ENCODE measurements around the gene RELB. TPM values are rescaled to one million over a fixed set of nuclear protein-coding genes. Genes with fewer than 3 reads are reported as not detected.
A peak's percentile ranks its signal among the peaks of the same experiment; 100 is the strongest.

RELB gene
- total and polyA plus RNA-seq, 10 of the 15 experiments (the other 5 are each of a cell fraction or from before 2014, with no cell fraction given): 0.66 to 43.8 (median 12.8) TPM

DNA sequence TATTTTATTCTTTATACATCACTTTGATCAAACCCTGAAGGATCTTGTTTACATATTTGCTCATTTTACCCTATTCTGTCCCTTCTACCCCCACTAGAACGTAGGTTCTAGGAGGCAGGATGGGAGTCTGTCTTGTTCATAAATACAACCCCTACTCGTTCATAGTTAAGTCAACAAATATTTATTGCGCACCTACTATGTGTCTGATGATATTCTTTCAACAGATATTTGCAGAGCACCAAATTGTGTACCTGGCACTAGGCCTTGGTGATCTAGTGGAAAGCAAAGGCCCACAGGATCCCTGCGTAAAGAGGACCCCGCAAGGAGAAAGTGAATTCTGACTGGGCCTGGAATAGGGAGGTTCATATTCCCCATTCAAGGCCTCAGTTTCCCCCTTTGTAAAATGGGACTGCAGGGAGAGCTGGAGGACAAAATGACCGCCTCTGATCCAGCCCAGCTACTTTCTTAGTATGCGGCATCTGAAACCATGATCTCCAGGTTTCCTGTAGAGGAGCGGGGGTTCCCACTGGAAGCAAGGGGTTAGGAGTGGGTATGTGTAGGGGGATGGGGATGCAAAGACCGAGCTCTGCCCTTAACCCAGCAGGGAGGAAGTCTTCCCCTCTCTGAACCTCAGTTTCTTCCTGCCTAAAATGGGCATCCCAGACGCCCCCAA, 77.3 kb downstream of the RELB start (continued):
- TF ChIP-seq CHD2 (IDR thresholded peaks at IDR 0.05; ENCODE audit: borderline replicate concordance, low read depth, low read length) (no peak), YBX1 (IDR thresholded peaks at IDR 0.05) (no peak), NR2F1 (conservative IDR thresholded peaks at IDR 0.05) (no peak)

DNA sequence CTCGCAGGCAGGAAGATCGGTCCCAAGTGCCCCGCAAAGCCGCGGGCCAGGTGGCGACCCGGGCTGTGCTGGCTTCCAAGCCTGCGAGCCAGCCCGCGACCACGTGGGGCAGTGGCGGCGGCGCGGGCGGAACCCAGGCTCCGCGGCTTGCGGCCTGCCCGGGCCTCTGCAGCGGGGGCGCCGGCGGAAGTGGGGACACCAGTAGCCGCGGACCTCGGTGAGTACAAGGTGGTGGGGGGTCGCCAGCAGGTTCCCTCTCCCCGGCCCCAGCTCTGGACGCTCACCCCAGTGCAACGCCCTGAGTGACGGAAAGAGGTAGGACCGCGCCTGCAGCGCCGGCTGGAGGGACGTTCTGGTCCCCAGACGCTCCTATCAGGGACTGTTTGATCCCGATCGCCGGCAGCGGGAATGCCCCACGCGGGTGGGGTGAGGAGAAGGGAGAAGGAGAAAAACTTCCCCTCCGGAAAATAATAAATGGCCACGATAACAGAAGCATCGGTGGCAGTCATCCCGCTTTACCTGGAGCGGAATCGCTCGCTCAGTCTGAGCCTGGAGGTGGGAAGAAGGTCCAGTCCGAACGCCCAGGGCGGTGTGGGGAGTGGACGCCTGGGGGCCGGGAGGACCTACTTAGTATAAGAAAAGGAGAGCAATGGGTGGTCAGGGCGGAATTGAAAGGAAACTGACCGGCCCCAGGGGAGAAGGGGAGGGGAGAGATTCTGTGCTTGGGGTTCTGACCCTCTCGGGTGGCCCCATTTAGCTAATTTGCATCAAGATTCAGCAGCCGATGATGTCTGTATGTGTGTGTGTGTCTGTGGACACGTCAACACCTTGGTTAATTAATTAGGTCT, 78.0 kb downstream of the RELB start, which contains the start of gene GEMIN7:
Gene GEMIN7 (plus strand): TSS at position 198 of the 848 bp plus-strand sequence. CDS start 10,855 bp downstream, outside the sequence.
- Histone ChIP-seq H3K9ac (ENCODE audit: control insufficient read depth, insufficient read depth, low read length) (peak within 1 kb of the TSS; percentile 98), H3K4me1 (ENCODE audit: control insufficient read depth, insufficient read depth, low read length) (peaks cover 22% of the 10 kb centered on the region), H3K27ac (ENCODE audit: control insufficient read depth, insufficient read depth) (peak within 1 kb of the TSS; percentile 95), H2AFZ (ENCODE audit: control insufficient read depth, low read depth, low read length) (peak within 1 kb of the TSS; percentile 88), H3K27me3 (replicated peaks in 1 of 2; ENCODE audit: control insufficient read depth in 2 of 2, insufficient read depth in 2 of 2, low read length in 1 of 2) (no peaks in the 10 kb centered on the region), H3K36me3 (ENCODE audit: control insufficient read depth in 2 of 2, insufficient read depth in 2 of 2, low read length in 1 of 2) (peaks cover 2 to 10% of the 10 kb centered on the region in 2 experiments; a peak in 3 of 4 replicates), H3K4me3 (peak within 1 kb of the TSS; percentile 89), H3K4me2 (ENCODE audit: control insufficient read depth, insufficient read depth) (peak within 1 kb of the TSS; percentile 98), H3K9me3 (replicated peaks; ENCODE audit: control insufficient read depth, insufficient read depth, low read length) (no peaks in the 10 kb centered on the region), H4K20me1 (ENCODE audit: control insufficient read depth, insufficient read depth) (no peaks in the 10 kb centered on the region; the same call in 1 of the 2 replicates), H3K79me2 (ENCODE audit: control insufficient read depth, insufficient read depth, low read length) (peaks cover 72% of the 10 kb centered on the region)
- DNase-seq (ENCODE audit: low read depth, low spot score) (peak; percentile 64), ATAC-seq (peak; percentile 56), FAIRE-seq (peak; percentile 91)
- CTCF ChIA-PET: interaction anchor here (0.9 to 3.5 kb wide), 8 partner anchors 12 to 171 kb away, joined by 3 to 19 read pairs (median 5); partner anchors contain the start of gene PPP1R37
- POLR2A ChIA-PET: interaction anchor here (0.6 to 3.3 kb wide), 7 partner anchors 13 to 78 kb away, joined by 3 to 36 read pairs (median 5); partner anchors contain the start of genes CLASRP, PPP1R37 and RELB
- SMC1A ChIA-PET (ENCODE audit: uncharacterized antibody, unreplicated experiment): interaction anchor here (0.9 to 1.9 kb wide), 5 partner anchors 10 to 58 kb away, joined by 3 to 7 read pairs (median 6); partner anchors contain the start of genes CLASRP and PPP1R37
- RAD21 ChIA-PET (ENCODE audit: unreplicated experiment): interaction anchor here (0.6 to 2.5 kb wide), 5 partner anchors 13 to 57 kb away, joined by 3 to 19 read pairs (median 3); partner anchors contain the start of gene PPP1R37
- WGBS (ENCODE audit: insufficient coverage, insufficient replicate concordance, low lambda C conversion rate, missing lambda C conversion rate): 2% methylated on average over 61 of the region's 61 CpGs
- intact Hi-C loops (cut with micrococcal nuclease; ENCODE audit: unreplicated experiment) (loop anchor here (1.0 to 10.0 kb wide), 5 partner anchors 14 to 396 kb away; partner anchors contain the start of genes BLOC1S3, PPP1R37 and TRAPPC6A), in situ Hi-C loops (cut with MboI) (no loop called here)
- BruUV-seq (replicated peaks): no TSS peak
- TF ChIP-seq CHD2 (IDR thresholded peaks at IDR 0.05; ENCODE audit: borderline replicate concordance, low read depth, low read length) (peak; percentile 81), TCF12 (IDR thresholded peaks at IDR 0.05; ENCODE audit: low read depth, low read length) (peak; percentile 64; the same call in 1 of the 2 replicates), MEF2A (IDR thresholded peaks at IDR 0.05; ENCODE audit: insufficient read depth, low read depth, low read length) (peak; percentile 83), RCOR1 (conservative IDR thresholded peaks at IDR 0.05; ENCODE audit: low read depth, low read length) (no peak), HCFC1 (IDR thresholded peaks at IDR 0.05; ENCODE audit: low read length) (peak; percentile 85), POLR2AphosphoS2 (IDR thresholded peaks at IDR 0.05; ENCODE audit: low read depth, low read length) (peak; percentile 83; the same call in 1 of the 2 replicates), SMC3 (IDR thresholded peaks at IDR 0.05; ENCODE audit: borderline replicate concordance, low read length) (peak; percentile 13; the same call in 1 of the 2 replicates), SMAD5 (IDR thresholded peaks at IDR 0.05; ENCODE audit: low read depth) (0 out of 2 replicates have a peak, but pooled peaks have one; percentile 16), ATF7 (IDR thresholded peaks at IDR 0.05; ENCODE audit: low read depth) (peak; percentile 87; the same call in 1 of the 2 replicates), RELA (IDR thresholded peaks at IDR 0.05; ENCODE audit: borderline replicate concordance, partially characterized antibody) (peak; percentile 91)
- TF ChIP-seq, protein P1, sequence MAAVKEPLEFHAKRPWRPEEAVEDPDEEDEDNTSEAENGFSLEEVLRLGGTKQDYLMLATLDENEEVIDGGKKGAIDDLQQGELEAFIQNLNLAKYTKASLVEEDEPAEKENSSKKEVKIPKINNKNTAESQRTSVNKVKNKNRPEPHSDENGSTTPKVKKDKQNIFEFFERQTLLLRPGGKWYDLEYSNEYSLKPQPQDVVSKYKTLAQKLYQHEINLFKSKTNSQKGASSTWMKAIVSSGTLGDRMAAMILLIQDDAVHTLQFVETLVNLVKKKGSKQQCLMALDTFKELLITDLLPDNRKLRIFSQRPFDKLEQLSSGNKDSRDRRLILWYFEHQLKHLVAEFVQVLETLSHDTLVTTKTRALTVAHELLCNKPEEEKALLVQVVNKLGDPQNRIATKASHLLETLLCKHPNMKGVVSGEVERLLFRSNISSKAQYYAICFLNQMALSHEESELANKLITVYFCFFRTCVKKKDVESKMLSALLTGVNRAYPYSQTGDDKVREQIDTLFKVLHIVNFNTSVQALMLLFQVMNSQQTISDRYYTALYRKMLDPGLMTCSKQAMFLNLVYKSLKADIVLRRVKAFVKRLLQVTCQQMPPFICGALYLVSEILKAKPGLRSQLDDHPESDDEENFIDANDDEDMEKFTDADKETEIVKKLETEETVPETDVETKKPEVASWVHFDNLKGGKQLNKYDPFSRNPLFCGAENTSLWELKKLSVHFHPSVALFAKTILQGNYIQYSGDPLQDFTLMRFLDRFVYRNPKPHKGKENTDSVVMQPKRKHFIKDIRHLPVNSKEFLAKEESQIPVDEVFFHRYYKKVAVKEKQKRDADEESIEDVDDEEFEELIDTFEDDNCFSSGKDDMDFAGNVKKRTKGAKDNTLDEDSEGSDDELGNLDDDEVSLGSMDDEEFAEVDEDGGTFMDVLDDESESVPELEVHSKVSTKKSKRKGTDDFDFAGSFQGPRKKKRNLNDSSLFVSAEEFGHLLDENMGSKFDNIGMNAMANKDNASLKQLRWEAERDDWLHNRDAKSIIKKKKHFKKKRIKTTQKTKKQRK (IDR thresholded peaks at IDR 0.05; ENCODE audit: low read depth, low read length): no peak
- TF ChIP-seq, protein P2, sequence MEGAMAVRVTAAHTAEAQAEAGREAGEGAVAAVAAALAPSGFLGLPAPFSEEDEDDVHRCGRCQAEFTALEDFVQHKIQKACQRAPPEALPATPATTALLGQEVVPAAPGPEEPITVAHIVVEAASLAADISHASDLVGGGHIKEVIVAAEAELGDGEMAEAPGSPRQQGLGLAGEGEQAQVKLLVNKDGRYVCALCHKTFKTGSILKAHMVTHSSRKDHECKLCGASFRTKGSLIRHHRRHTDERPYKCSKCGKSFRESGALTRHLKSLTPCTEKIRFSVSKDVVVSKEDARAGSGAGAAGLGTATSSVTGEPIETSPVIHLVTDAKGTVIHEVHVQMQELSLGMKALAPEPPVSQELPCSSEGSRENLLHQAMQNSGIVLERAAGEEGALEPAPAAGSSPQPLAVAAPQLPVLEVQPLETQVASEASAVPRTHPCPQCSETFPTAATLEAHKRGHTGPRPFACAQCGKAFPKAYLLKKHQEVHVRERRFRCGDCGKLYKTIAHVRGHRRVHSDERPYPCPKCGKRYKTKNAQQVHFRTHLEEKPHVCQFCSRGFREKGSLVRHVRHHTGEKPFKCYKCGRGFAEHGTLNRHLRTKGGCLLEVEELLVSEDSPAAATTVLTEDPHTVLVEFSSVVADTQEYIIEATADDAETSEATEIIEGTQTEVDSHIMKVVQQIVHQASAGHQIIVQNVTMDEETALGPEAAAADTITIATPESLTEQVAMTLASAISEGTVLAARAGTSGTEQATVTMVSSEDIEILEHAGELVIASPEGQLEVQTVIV (IDR thresholded peaks at IDR 0.05; ENCODE audit: borderline replicate concordance, partially characterized antibody): no peak
